Neuronal stem cell (in vitro differentiated cells): ENCODE results near the gene FAM107B.

Experiments used
- DNase-seq: peaks from one replicate; pipeline ENCODE4 v3.0.0-alpha.2; 2013; ENCODE audit warnings: low spot score
- H2AFZ ChIP-seq: one replicate; pipeline ENCODE4 v1.6.1; 2013; ENCODE audit warnings: mild to moderate bottlenecking, low read length, inconsistent platforms
- H2AK5ac ChIP-seq: 2 replicates; pipeline ENCODE4 v1.6.1; 2013; ENCODE audit warnings: low read depth, mild to moderate bottlenecking, inconsistent platforms, low read length, moderate library complexity, mixed read lengths
- H2BK120ac ChIP-seq: 2 replicates; pipeline ENCODE4 v1.6.1; 2013; ENCODE audit warnings: low read depth, mild to moderate bottlenecking, inconsistent platforms, low read length, moderate library complexity, mixed read lengths
- H2BK12ac ChIP-seq: one replicate; pipeline ENCODE4 v1.6.1; 2013; ENCODE audit warnings: low read length, inconsistent platforms
- H2BK15ac ChIP-seq: 2 replicates; pipeline ENCODE4 v1.6.1; 2013; ENCODE audit warnings: mild to moderate bottlenecking, low read length, inconsistent platforms, mixed read lengths
- H2BK5ac ChIP-seq: one replicate; pipeline ENCODE4 v1.6.1; 2013; ENCODE audit warnings: inconsistent platforms, mild to moderate bottlenecking, low read length, moderate library complexity
- H3K14ac ChIP-seq: one replicate; pipeline ENCODE4 v1.6.1; 2013; ENCODE audit warnings: low read length, inconsistent platforms
- H3K18ac ChIP-seq: 2 replicates; pipeline ENCODE4 v1.6.1; 2013; ENCODE audit warnings: low read length, inconsistent platforms
- H3K23ac ChIP-seq: 2 replicates; pipeline ENCODE4 v1.6.1; 2013; ENCODE audit warnings: low read depth, mild to moderate bottlenecking, mixed read lengths, low read length, inconsistent platforms; ENCODE audit not compliant: poor library complexity
- H3K27ac ChIP-seq: replicated peaks from 3 replicates; pipeline ENCODE4 v1.5.1; 2013; ENCODE audit warnings: low read length, inconsistent platforms
- H3K27me3 ChIP-seq, 3 experiments: 2 replicates each; pipeline ENCODE4 v1.6.1; 2013; ENCODE audit warnings: low read length in 3 of 3, mild to moderate bottlenecking in 2 of 3, inconsistent platforms in 1 of 3, low read depth in 1 of 3, mixed read lengths in 1 of 3, moderate library complexity in 1 of 3; ENCODE audit not compliant: control insufficient read depth in 3 of 3, insufficient read depth in 3 of 3
- H3K36me3 ChIP-seq, 2 donors: replicated peaks in 1 of 2; 2 replicates each; pipeline ENCODE4 v1.6.1; 2013; ENCODE audit warnings: low read length in 2 of 2; ENCODE audit not compliant: control insufficient read depth in 2 of 2, insufficient read depth in 2 of 2
- H3K4ac ChIP-seq: 2 replicates; pipeline ENCODE4 v1.6.1; 2013; ENCODE audit warnings: inconsistent platforms, mild to moderate bottlenecking, low read length, moderate library complexity
- H3K4me1 ChIP-seq, 2 donors: 1 replicate in 1 of 2; 2 replicates in 1 of 2; pipeline ENCODE4 v1.6.1; 2013; ENCODE audit warnings: low read length in 2 of 2, low read depth in 1 of 2; ENCODE audit not compliant: control insufficient read depth in 2 of 2, insufficient read depth in 1 of 2
- H3K4me2 ChIP-seq: one replicate; pipeline ENCODE4 v1.6.1; 2013; ENCODE audit warnings: mild to moderate bottlenecking, low read length, inconsistent platforms; ENCODE audit not compliant: insufficient read depth, poor library complexity, severe bottlenecking
- H3K4me3 ChIP-seq, 2 donors: 2 replicates each; pipeline ENCODE4 v1.5.1; 2013; ENCODE audit warnings: low read length in 2 of 2, mild to moderate bottlenecking in 2 of 2, inconsistent platforms in 1 of 2, moderate library complexity in 1 of 2
- H3K79me1 ChIP-seq: one replicate; pipeline ENCODE4 v1.6.1; 2013; ENCODE audit warnings: low read depth, mild to moderate bottlenecking, inconsistent platforms, low read length, moderate library complexity
- H3K9ac ChIP-seq: one replicate; pipeline ENCODE4 v1.6.1; 2013; ENCODE audit warnings: mild to moderate bottlenecking, low read depth, low read length, inconsistent platforms; ENCODE audit not compliant: poor library complexity
- H3K9me3 ChIP-seq, 2 donors: replicated peaks in 1 of 2; 2 replicates each; pipeline versions ENCODE3 to v1.6.1; 2013; ENCODE audit warnings: low read length in 2 of 2, mild to moderate bottlenecking in 2 of 2, inconsistent platforms in 1 of 2, low read depth in 1 of 2, mixed read lengths in 1 of 2, moderate library complexity in 1 of 2; ENCODE audit not compliant: control insufficient read depth in 2 of 2, insufficient read depth in 1 of 2
- H4K8ac ChIP-seq: one replicate; pipeline ENCODE4 v1.6.1; 2013; ENCODE audit warnings: low read depth, mild to moderate bottlenecking, inconsistent platforms, low read length, moderate library complexity
- H4K91ac ChIP-seq: one replicate; pipeline ENCODE4 v1.6.1; 2013; ENCODE audit warnings: low read length, low read depth, mild to moderate bottlenecking, inconsistent platforms; ENCODE audit not compliant: poor library complexity
- WGBS, 2 donors: extraction: QIAGEN DNeasy Blood & Tissue Kit; methylation state at CpG; one replicate each; pipeline ENCODE4 v1.1.7; 2013; ENCODE audit warnings: missing lambda C conversion rate in 2 of 2, mixed read lengths in 1 of 2; ENCODE audit not compliant: insufficient read length in 2 of 2, insufficient replicate concordance in 1 of 2; ENCODE audit errors: extremely low coverage in 2 of 2; 5-methylcytosine and 5-hydroxymethylcytosine counted together

Gene FAM107B

GRCh38 chr10:14772399-14772798 lies 2.3 kb downstream of the FAM107B start:
- Histone ChIP-seq H2BK12ac (no peak overlapping the region), H3K27me3 (peaks cover 0 to 12% (median 0%) of the 10 kb centered on the region in 3 experiments), H3K4me1 (no peaks in the 10 kb centered on the region)

GRCh38 chr10:14770927-14771326 lies 3.8 kb downstream of the FAM107B start:
- Histone ChIP-seq H3K14ac (no peak overlapping the region), H2BK12ac (no peak overlapping the region), H3K27ac (no peak overlapping the region), H3K27me3 (peaks cover 0 to 8% (median 0%) of the 10 kb centered on the region in 3 experiments), H3K4me3 (no peak overlapping the region), H3K4ac (no peak overlapping the region), H4K8ac (no peak overlapping the region), H3K79me1 (no peaks in the 10 kb centered on the region), H3K23ac (no peak overlapping the region), H2BK120ac (no peak overlapping the region), H2AFZ (no peak overlapping the region), H3K9me3 (no peaks in the 10 kb centered on the region), H3K9ac (no peak overlapping the region), H3K4me1 (no peaks in the 10 kb centered on the region), H3K18ac (no peak overlapping the region), H2BK15ac (no peak overlapping the region), H3K4me2 (no peak overlapping the region), H4K91ac (no peak overlapping the region), H3K36me3 (no peaks in the 10 kb centered on the region), H2AK5ac (no peak overlapping the region), H2BK5ac (no peak overlapping the region)
- DNase-seq: no peak
- WGBS, 2 donors: no CpG with 5 or more reads among the region's 2 CpGs

More at GRCh38 chr10:14772399-14772798, 2.3 kb downstream of the FAM107B start:
- Histone ChIP-seq H3K9me3 (no peaks in the 10 kb centered on the region), H2BK5ac (no peak overlapping the region), H2BK15ac (no peak overlapping the region), H3K18ac (no peak overlapping the region), H3K27ac (no peak overlapping the region), H2AK5ac (no peak overlapping the region), H3K14ac (no peak overlapping the region), H3K36me3 (no peaks in the 10 kb centered on the region), H4K91ac (no peak overlapping the region), H3K9ac (no peak overlapping the region), H2AFZ (no peak overlapping the region), H3K4ac (no peak overlapping the region), H3K23ac (no peak overlapping the region), H2BK120ac (no peak overlapping the region), H3K79me1 (no peaks in the 10 kb centered on the region), H3K4me2 (no peak overlapping the region), H3K4me3 (no peak overlapping the region), H4K8ac (no peak overlapping the region)
- no peak for DNase-seq
- no CpG with 5 or more reads among the region's 7 CpGs for WGBS, 2 donors

GRCh38 chr10:14761372-14761771 lies 13.3 kb downstream of the FAM107B start:
- Histone ChIP-seq H4K91ac (no peak overlapping the region), H4K8ac (no peak overlapping the region), H3K4me1 (no peaks in the 10 kb centered on the region), H3K14ac (no peak overlapping the region), H3K9ac (no peak overlapping the region), H3K23ac (no peak overlapping the region), H3K79me1 (no peaks in the 10 kb centered on the region), H3K9me3 (no peaks in the 10 kb centered on the region), H3K36me3 (no peaks in the 10 kb centered on the region), H3K4me2 (no peak overlapping the region), H2AK5ac (no peak overlapping the region), H3K27me3 (peaks cover 0 to 5% (median 0%) of the 10 kb centered on the region in 3 experiments), H3K4ac (no peak overlapping the region), H2BK12ac (no peak overlapping the region), H2BK120ac (no peak overlapping the region), H2BK5ac (no peak overlapping the region), H2AFZ (no peak overlapping the region), H3K4me3 (no peak overlapping the region), H3K18ac (no peak overlapping the region), H2BK15ac (no peak overlapping the region), H3K27ac (no peak overlapping the region)
- no CpG with 5 or more reads among the region's 5 CpGs for WGBS, 2 donors
- DNase-seq: no peak

GRCh38 chr10:14758994-14759664 lies 15.6 kb downstream of the FAM107B start:
- Histone ChIP-seq H3K4ac (no peak overlapping the region), H3K18ac (no peak overlapping the region), H2AFZ (no peak overlapping the region), H3K23ac (no peak overlapping the region), H4K91ac (no peak overlapping the region), H2BK12ac (no peak overlapping the region), H2BK5ac (no peak overlapping the region), H3K4me3 (no peak overlapping the region), H3K14ac (no peak overlapping the region), H3K36me3 (no peaks in the 10 kb centered on the region), H3K9me3 (no peaks in the 10 kb centered on the region), H3K79me1 (no peaks in the 10 kb centered on the region), H3K4me2 (no peak overlapping the region), H3K4me1 (no peaks in the 10 kb centered on the region), H2BK15ac (no peak overlapping the region), H3K9ac (no peak overlapping the region), H2BK120ac (no peak overlapping the region), H3K27ac (no peak overlapping the region), H4K8ac (no peak overlapping the region), H2AK5ac (no peak overlapping the region), H3K27me3 (no peaks in the 10 kb centered on the region)
- WGBS, 2 donors: no CpG with 5 or more reads among the region's 8 CpGs
- no peak for DNase-seq
